ENCODE measurements around the gene CDH4.

CDH4 gene

GRCh38 chr20:61629602-61630390, 377.7 kb downstream of the CDH4 start:
- Histone ChIP-seq H3K36me3 (ENCODE audit: insufficient read depth, low read length) (no peaks in the 10 kb centered on the region), H3K27ac (ENCODE audit: low read depth, low read length) (no peak overlapping the region), H3K4me1 (ENCODE audit: insufficient read depth, low read length) (no peaks in the 10 kb centered on the region), H3K4me3 (ENCODE audit: low read depth in 1 of 2, low read length in 2 of 2) (no peak overlapping the region), H3K9ac (ENCODE audit: low read length) (no peak overlapping the region), H3K9me3 (ENCODE audit: low read length) (no peaks in the 10 kb centered on the region), H3K27me3 (ENCODE audit: control insufficient read depth in 1 of 2, insufficient read depth in 2 of 2, low read length in 2 of 2) (peaks cover 0 to 9% of the 10 kb centered on the region in 2 donors)

DNA sequence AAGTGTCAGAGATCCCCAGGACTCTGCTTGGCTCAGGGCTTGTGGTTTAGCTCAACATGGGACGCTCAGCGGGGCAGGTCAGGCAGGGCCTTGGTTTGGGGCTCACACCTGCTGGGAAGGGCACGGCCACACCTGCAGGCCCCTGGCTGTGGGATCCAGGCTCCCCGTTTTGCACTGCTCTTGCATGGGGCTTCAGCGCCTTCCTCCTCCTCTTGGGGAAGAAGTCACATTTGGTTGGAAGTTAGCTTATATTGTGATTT, 378.3 kb downstream of the CDH4 start:
- Histone ChIP-seq H3K9me3 (ENCODE audit: low read length) (no peaks in the 10 kb centered on the region), H3K4me3 (ENCODE audit: low read depth in 1 of 2, low read length in 2 of 2) (no peak overlapping the region), H3K27ac (ENCODE audit: low read depth, low read length) (no peak overlapping the region), H3K9ac (ENCODE audit: low read length) (no peak overlapping the region), H3K27me3 (ENCODE audit: control insufficient read depth in 1 of 2, insufficient read depth in 2 of 2, low read length in 2 of 2) (peaks cover 0 to 9% of the 10 kb centered on the region in 2 donors), H3K36me3 (ENCODE audit: insufficient read depth, low read length) (no peaks in the 10 kb centered on the region), H3K4me1 (ENCODE audit: insufficient read depth, low read length) (no peaks in the 10 kb centered on the region)

DNA sequence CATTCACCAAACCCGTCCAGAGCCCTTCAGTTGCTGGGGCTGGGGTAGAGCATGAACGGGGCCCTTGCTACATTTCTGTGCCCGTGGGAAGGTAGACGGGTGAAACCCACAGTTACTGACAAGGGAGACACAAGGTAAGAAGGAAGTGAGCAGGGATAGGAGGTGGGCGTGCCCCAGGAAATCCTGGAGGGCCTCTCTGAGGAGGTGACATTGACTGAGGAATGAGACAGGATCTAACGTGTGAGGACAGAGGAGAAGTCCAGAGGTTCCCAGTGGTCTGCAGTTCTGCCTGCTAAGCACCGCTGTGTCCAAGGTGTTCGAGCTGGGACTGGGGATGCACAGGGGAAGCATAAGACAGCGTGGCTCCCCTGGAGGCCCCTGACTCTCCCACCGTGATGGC, 378.8 kb downstream of the CDH4 start:
- Histone ChIP-seq H3K9ac (ENCODE audit: low read length) (no peak overlapping the region), H3K27ac (ENCODE audit: low read depth, low read length) (no peak overlapping the region), H3K4me1 (ENCODE audit: insufficient read depth, low read length) (no peaks in the 10 kb centered on the region), H3K27me3 (ENCODE audit: control insufficient read depth in 1 of 2, insufficient read depth in 2 of 2, low read length in 2 of 2) (peaks cover 0 to 14% of the 10 kb centered on the region in 2 donors), H3K4me3 (ENCODE audit: low read depth in 1 of 2, low read length in 2 of 2) (no peak overlapping the region), H3K9me3 (ENCODE audit: low read length) (no peaks in the 10 kb centered on the region), H3K36me3 (ENCODE audit: insufficient read depth, low read length) (no peaks in the 10 kb centered on the region)

DNA sequence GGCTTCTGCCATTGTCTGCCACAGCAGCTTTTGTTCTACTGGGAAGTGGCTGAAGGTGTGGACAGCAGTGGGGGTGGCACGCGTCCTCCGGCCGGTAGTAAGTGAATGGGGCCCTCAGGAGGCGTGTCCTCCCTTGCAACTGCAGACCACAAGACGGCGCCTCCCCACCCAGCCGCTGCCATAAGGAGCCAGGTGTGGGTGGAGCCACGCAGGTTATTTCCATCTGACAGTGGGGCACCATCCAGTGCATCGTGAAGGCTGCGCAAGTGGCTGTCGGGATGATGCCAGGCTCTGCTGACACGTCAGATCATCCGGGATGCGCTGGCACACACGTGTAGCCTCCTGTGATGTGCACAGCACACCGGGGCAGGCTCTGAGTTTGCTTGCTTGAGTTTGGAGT, 379.7 kb downstream of the CDH4 start:
- Histone ChIP-seq H3K4me1 (ENCODE audit: insufficient read depth, low read length) (no peaks in the 10 kb centered on the region), H3K27me3 (ENCODE audit: control insufficient read depth in 1 of 2, insufficient read depth in 2 of 2, low read length in 2 of 2) (peaks cover 0 to 23% of the 10 kb centered on the region in 2 donors), H3K9ac (ENCODE audit: low read length) (no peak overlapping the region), H3K4me3 (ENCODE audit: low read depth in 1 of 2, low read length in 2 of 2) (no peak overlapping the region), H3K9me3 (ENCODE audit: low read length) (no peaks in the 10 kb centered on the region), H3K36me3 (ENCODE audit: insufficient read depth, low read length) (no peaks in the 10 kb centered on the region), H3K27ac (ENCODE audit: low read depth, low read length) (no peak overlapping the region)

GRCh38 chr20:61633004-61633403, 380.9 kb downstream of the CDH4 start:
- no peak overlapping the region for H3K4me3 ChIP-seq (ENCODE audit: low read depth in 1 of 2, low read length in 2 of 2)
- peaks cover 0 to 23% of the 10 kb centered on the region in 2 donors for H3K27me3 ChIP-seq (ENCODE audit: control insufficient read depth in 1 of 2, insufficient read depth in 2 of 2, low read length in 2 of 2)
- no peaks in the 10 kb centered on the region for H3K36me3 ChIP-seq (ENCODE audit: insufficient read depth, low read length)
- no peaks in the 10 kb centered on the region for H3K9me3 ChIP-seq (ENCODE audit: low read length)
- H3K27ac ChIP-seq (ENCODE audit: low read depth, low read length), result no peak overlapping the region
- H3K4me1 ChIP-seq (ENCODE audit: insufficient read depth, low read length), result no peaks in the 10 kb centered on the region
- H3K9ac ChIP-seq (ENCODE audit: low read length), result no peak overlapping the region

DNA sequence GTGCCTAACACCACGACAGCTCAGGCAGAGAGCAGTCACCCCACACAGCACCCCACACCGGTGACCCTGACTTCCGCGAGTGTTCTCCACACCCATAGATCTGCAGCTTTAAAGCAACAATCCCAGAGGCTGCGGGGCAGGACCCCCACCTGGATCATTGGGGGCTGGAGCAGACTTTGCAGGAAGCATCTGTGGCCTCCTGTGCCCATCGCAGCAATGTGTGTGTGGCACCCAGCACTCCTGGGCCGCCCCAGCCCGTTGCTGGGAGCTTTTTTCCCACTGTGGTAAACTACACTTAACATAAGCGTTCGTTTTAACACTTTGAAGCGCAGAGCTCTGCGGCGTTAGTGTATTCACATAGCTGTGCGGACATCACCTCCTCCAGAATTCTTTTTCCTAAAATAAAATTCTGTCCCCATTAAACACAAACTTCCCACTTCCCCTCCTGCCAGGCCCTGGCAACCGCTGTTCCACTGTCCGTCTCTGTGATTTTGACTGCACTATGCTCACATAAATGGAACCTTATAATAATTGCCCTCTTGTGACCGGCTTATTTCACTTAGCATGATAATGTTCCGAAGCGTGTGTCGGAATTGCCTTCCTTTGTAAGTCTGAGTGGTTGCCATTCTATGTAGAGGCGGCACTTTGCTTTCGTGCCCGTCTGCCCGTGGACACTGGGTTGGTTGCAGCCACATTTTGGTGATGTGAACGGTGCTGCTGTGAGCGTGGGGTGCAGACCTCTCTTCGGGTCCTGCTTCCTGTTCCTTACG, 382.5 kb downstream of the CDH4 start:
- no peak overlapping the region for H3K9ac ChIP-seq (ENCODE audit: low read length)
- H3K9me3 ChIP-seq (ENCODE audit: low read length), result no peaks in the 10 kb centered on the region
- no peak overlapping the region for H3K4me3 ChIP-seq (ENCODE audit: low read depth in 1 of 2, low read length in 2 of 2)
- H3K36me3 ChIP-seq (ENCODE audit: insufficient read depth, low read length), result no peaks in the 10 kb centered on the region
- peaks cover 0 to 18% of the 10 kb centered on the region in 2 donors for H3K27me3 ChIP-seq (ENCODE audit: control insufficient read depth in 1 of 2, insufficient read depth in 2 of 2, low read length in 2 of 2)
- no peaks in the 10 kb centered on the region for H3K4me1 ChIP-seq (ENCODE audit: insufficient read depth, low read length)
- H3K27ac ChIP-seq (ENCODE audit: low read depth, low read length), result no peak overlapping the region

DNA sequence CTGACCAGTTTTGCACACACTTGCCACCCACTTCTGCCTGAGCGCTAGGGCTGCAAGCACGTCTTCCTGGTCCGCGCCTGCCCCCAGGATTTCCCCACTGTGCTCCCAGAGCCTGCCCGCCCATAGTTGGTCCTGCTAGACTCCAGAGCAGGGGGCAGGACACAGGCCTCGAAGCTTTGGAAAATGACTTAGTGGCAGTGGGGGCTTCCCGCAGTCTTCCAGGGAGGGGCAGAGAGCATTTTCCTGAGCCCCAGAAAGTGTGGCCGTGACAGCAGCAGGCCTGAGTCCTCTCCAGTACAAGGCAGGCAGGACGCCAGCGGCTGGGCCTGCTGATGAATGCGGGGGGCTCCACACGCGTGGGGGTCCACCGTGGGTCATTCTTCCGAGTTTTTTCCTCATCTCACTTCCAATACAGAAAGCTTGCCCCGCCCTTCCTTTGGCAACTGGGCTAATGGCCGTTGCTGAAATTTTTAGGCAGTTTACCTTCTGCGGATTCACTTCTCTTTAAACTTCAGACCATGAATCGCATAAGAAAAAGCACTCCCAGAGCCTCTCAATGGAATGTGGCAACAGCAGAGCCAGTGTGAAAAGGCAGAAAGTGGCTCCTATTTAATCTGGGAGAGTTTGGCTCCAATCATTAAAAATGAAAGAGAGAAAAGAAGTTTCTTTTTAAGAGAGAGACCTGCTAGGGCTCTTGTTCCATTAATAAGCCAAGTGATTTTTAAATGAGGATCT, 383.8 kb downstream of the CDH4 start:
- no peak overlapping the region for H3K9ac ChIP-seq (ENCODE audit: low read length)
- no peaks in the 10 kb centered on the region for H3K9me3 ChIP-seq (ENCODE audit: low read length)
- H3K27ac ChIP-seq (ENCODE audit: low read depth, low read length), result no peak overlapping the region
- no peaks in the 10 kb centered on the region for H3K4me1 ChIP-seq (ENCODE audit: insufficient read depth, low read length)
- H3K36me3 ChIP-seq (ENCODE audit: insufficient read depth, low read length), result no peaks in the 10 kb centered on the region
- H3K4me3 ChIP-seq (ENCODE audit: low read depth in 1 of 2, low read length in 2 of 2), result no peak overlapping the region
- H3K27me3 ChIP-seq (ENCODE audit: control insufficient read depth in 1 of 2, insufficient read depth in 2 of 2, low read length in 2 of 2), result peaks cover 0 to 18% of the 10 kb centered on the region in 2 donors

DNA sequence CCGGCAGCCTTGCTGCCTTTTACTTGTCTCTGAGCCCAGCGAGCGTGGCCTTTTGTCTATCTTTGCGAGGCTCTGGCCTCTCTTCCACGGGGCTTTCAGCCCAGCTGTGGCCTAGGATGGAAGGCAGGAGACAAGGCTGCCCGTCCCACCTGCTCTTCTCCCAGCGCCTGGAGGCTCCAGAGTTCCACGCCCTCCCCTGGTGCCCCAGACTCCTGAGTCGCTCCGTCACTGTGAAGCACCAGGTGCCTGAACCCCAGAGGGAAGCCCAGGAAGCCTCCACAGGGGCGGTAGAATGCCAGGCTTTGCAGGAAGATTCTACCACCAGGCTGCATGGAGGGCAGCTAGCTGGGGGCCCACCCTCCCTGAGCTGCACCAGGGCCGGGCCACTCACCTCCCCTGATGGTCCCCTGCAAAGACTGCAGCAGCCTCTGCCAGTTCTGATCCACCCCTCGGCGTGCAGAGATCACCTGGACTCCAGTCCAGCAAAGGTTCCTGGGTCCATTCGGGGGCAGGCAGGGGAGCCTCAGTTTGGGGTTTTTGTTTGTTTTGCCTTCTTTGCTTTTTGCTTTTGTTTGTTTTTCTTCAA, 384.6 kb downstream of the CDH4 start:
- Histone ChIP-seq H3K4me1 (ENCODE audit: insufficient read depth, low read length) (no peaks in the 10 kb centered on the region), H3K4me3 (ENCODE audit: low read depth in 1 of 2, low read length in 2 of 2) (no peak overlapping the region), H3K9ac (ENCODE audit: low read length) (no peak overlapping the region), H3K36me3 (ENCODE audit: insufficient read depth, low read length) (no peaks in the 10 kb centered on the region), H3K27me3 (ENCODE audit: control insufficient read depth in 1 of 2, insufficient read depth in 2 of 2, low read length in 2 of 2) (peaks cover 0 to 18% of the 10 kb centered on the region in 2 donors), H3K27ac (ENCODE audit: low read depth, low read length) (no peak overlapping the region), H3K9me3 (ENCODE audit: low read length) (no peaks in the 10 kb centered on the region)

DNA sequence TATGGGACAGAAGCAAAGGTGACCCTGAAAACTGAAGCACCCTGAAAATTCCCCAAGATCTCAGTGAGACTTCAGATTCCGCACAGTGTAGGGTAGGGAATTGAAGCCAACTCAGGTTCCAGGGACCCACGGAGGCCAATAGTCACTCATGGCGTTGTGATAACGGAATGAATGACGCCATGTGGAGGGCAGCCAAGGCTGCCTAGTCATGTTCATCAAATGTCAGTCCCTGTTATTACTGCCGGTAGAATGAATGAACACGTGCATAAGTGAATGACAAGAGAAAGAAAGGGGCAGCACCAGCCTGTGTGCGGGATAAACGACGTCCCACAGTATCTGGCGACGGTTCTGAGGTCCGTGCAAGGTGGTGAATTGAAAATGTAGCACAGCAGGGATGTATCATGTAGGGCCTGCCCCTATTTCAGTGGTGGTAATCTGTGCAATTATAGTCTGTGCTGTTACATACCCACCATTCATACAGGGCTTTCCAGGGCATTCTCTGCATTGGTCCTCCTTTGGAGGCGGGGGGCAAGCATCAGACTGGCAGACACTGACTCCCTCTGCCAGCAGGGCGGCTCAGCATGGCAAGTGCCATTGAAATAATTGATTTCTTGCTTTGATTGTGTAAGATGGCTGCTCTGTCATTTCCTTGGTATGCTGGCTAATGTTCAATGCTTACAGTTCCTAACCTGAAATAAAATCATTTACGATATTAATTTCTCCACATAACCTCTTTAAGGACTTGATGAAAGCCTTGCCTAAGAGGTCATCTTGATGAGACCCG, 386.9 kb downstream of the CDH4 start:
- H3K4me1 ChIP-seq (ENCODE audit: insufficient read depth, low read length), result no peaks in the 10 kb centered on the region
- no peaks in the 10 kb centered on the region for H3K36me3 ChIP-seq (ENCODE audit: insufficient read depth, low read length)
- no peak overlapping the region for H3K4me3 ChIP-seq (ENCODE audit: low read depth in 1 of 2, low read length in 2 of 2)
- no peak overlapping the region for H3K9ac ChIP-seq (ENCODE audit: low read length)
- no peak overlapping the region for H3K27ac ChIP-seq (ENCODE audit: low read depth, low read length)
- H3K9me3 ChIP-seq (ENCODE audit: low read length), result no peaks in the 10 kb centered on the region
- peaks cover 0 to 18% of the 10 kb centered on the region in 2 donors for H3K27me3 ChIP-seq (ENCODE audit: control insufficient read depth in 1 of 2, insufficient read depth in 2 of 2, low read length in 2 of 2)

DNA sequence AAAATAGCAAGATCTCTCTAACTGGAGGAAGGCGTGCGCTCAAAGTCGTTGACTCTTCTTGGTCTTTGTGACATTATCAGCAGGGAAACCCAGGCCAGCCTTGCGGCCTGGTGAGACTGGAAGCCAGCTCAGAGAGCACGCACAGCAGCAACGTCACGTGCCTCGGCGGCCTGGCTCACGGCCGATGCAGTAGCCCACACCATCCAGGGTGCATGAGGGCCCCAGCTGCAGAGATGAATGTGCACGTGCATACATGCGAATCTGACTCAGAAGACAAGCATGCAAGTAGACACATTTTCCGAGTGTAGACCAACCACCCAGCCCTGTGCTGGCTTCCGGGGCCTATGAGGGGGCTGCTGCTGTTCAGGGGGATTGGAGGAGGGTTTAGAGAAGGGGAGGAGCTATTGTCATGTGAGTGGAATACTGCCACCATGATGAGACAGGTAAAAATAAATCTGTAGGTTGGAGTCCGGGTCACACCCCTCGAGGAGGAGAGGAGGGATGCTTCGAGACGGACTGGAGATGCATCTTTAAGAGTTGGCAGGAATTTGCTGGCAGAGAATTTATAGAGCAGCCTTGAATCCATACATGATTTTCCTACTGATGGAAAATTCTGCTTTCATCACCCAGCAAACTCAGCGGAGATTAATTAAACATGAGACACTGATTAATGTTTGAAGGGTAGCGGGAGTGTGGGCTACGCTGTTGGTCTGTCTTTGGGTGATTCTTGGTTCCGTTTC, 388.2 kb downstream of the CDH4 start:
- Histone ChIP-seq H3K9ac (ENCODE audit: low read length) (no peak overlapping the region), H3K9me3 (ENCODE audit: low read length) (no peaks in the 10 kb centered on the region), H3K36me3 (ENCODE audit: insufficient read depth, low read length) (no peaks in the 10 kb centered on the region), H3K27ac (ENCODE audit: low read depth, low read length) (no peak overlapping the region), H3K27me3 (ENCODE audit: control insufficient read depth in 1 of 2, insufficient read depth in 2 of 2, low read length in 2 of 2) (peaks cover 0 to 14% of the 10 kb centered on the region in 2 donors), H3K4me3 (ENCODE audit: low read depth in 1 of 2, low read length in 2 of 2) (no peak overlapping the region), H3K4me1 (ENCODE audit: insufficient read depth, low read length) (no peaks in the 10 kb centered on the region)
